Embryonic facial prominence (tissue), 1 donor: ENCODE data around the gene RNF26.

Experiments
- DNase-seq: peaks from one replicate; pipeline ENCODE4 v3.0.0-alpha.2; 2016; ENCODE audit errors: extremely low spot score

RNF26 gene

GRCh38 chr11:119334174-119334930, at the start of gene RNF26:
Gene RNF26 (plus strand): TSS chr11:119334527. CDS start chr11:119335123, 596 bp downstream.
- DNase-seq, result peak; percentile 96

DNA sequence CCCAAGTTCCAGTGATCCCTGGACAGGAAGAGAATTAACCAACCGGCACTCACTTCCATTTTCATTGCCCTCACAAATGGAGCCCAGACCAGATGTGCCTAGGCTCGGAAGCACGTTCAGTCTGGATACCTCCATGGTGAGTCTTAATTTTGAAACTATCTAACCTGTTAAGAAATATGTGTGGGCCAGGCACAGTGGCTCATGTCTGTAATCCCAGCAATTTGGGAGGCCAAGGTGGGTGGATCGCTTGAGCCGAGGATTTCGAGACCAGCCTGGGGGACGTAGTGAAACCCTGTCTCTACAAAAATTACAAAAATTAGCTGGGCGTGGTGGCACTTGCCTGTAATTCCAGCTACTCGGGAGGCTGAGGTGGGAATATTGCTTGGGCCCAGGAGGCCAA, 48.9 kb upstream of the RNF26 start:
- no peak for DNase-seq

- no peak for DNase-seq
Observed at GRCh38 chr11:119288219-119288618, 46.1 kb upstream of the RNF26 start.

- DNase-seq, result no peak
Observed at GRCh38 chr11:119290894-119291497, 43.3 kb upstream of the RNF26 start.

DNA sequence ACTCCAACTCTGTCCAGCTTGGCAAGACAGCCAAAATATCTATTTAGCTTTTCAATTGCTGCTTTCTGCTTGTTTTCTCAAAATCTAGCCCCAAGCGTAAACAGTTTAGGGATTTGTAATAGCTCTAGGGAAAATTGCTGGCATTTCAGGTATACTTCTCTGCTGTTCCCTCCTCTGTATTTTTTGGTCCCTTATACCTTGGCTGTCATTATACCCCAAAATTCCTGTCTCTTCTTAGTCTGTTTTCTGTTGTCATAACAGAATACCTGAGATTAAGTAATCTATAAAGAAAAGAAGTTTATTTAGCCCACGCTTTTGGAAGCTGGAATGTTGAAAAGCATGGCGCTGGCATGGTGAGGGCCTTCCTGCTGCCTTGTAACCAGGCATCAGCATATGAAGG, 40.9 kb upstream of the RNF26 start:
- no peak for DNase-seq

GRCh38 chr11:119295178-119295577, 39.1 kb upstream of the RNF26 start:
- no peak for DNase-seq

DNA sequence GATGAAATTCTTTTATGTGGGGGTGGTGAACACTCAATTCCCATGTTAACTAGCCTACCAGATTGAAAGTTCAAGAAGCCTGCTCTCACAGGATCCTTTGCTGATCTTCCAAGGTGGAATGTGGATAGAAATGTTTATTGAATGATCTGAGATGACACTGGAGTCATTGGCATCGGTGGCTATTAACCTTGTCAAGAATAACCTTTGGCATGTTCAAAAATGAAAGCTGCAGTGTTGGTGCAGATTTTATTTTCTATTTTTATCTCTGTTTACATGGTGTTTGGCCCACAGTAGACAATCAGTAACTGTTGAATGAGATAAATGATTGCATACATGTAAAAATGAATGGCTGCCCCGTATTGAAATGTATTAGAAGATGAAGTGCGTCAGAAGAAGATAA, 36.4 kb upstream of the RNF26 start:
- no peak for DNase-seq

- no peak for DNase-seq
Observed at GRCh38 chr11:119298726-119299125, 35.6 kb upstream of the RNF26 start.

GRCh38 chr11:119299416-119299815, 34.9 kb upstream of the RNF26 start:
- DNase-seq, result no peak

DNA sequence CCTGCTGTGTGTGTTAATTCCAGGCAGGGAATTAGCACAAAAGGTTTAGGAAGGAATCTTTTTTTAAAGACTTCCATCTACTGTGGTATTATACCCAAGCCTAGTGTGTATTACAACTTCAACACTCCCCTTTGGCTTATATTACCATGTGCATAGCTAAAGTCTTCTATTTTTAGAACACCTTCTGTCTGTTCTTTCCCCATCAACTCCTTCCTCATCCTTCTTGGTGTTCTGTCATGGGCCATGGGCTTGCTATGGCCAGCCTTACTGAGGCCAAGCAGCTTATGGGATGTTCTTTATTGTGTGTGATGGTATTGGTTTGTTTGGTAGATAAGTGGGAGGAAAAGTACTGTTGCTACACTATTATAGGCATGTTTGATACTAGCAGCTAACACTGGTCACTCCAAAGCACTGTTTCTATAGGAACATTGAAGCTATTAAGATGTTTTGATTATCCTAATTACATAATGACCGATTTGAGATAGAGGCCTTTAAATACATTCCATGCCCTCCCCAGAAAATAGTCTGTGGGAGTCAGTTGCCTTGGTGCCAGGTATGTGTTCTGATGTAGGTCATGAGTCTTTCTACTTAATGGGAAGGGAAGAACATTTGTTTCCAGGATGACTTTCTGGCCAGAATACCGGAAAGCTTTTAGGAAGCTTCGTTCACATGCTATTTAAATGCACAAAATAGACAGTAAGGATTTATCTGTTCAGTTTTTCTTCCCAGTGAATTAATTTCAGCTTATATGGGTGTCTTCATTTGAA, 33.9 kb upstream of the RNF26 start:
- DNase-seq, result no peak

- no peak for DNase-seq
Observed at GRCh38 chr11:119303227-119303718, 31.1 kb upstream of the RNF26 start.

GRCh38 chr11:119305556-119306372, 28.6 kb upstream of the RNF26 start:
- DNase-seq, result no peak

GRCh38 chr11:119306373-119306890, 27.9 kb upstream of the RNF26 start:
- DNase-seq, result no peak

DNA sequence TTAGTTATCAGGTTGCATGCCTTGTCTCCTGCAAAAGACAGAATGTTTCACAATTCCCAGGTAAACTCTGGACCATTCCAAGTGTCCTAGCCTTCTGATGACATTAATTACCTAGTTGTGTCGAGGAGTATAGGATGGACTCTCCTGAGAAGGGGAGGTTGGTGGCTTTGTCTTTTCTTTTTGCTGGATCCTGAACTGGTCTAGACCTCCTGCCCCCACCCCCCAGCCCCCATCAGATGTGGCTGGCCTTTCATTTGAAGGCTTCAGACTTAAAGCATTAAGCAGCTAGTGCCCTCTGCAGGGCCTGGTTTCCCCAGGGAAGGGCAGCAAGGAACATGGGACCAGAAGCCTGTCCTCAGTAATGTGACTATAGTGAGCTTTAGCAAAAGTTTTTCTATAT, 27.1 kb upstream of the RNF26 start:
- DNase-seq, result no peak

DNA sequence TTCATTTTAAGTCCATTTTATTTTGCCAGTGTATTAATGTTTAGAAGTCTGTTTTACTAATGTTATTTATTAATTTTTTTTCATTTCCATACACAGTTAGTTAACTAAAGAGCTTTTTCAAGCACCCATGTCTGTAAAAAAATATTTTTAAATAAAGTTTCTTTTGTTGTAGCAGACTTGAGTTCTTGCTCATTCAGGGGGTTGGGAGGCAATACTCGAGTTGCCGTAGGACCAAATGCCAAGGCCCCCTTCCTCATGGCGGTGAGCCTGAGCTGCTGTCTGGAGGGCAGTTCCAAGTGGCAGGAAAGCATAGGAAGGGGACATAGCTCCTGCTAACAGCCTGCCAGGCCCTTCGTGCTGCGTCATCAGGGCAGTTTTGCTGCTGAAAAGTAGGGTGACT, 26.4 kb upstream of the RNF26 start:
- DNase-seq, result no peak

DNA sequence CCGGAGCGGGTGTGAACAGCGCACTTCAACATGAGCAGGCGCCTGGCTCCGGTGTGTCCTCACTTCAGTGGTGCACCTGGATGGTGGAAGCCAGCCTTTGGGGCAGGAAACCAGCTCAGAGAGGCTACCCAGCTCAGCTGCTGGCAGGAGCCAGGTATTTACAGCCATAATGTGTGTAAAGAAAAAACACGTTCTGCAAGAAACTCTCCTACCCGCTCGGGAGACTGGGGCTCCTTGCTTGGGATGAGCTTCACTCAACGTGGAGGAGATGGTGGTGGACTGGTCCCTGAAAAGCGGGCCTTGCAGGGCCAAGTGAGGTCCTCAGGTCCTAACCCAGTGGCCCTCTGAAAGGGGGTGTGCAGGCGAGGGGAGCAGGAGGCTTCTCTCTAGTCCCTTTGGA, 24.9 kb upstream of the RNF26 start:
- DNase-seq, result no peak

- DNase-seq, result no peak
Observed at GRCh38 chr11:119309953-119310681, 24.2 kb upstream of the RNF26 start.

GRCh38 chr11:119310682-119311052, 23.7 kb upstream of the RNF26 start:
- no peak for DNase-seq

GRCh38 chr11:119314726-119315125, 19.6 kb upstream of the RNF26 start:
- DNase-seq, result no peak

GRCh38 chr11:119315131-119316015, 19.0 kb upstream of the RNF26 start:
- no peak for DNase-seq
